Measurements from ENCODE around the gene CREG1.

CREG1 gene

GRCh38 chr1:167532375-167532774 lies 21.2 kb downstream of the CREG1 start:
- no peaks in the 10 kb centered on the region for H3K9me3 ChIP-seq (ENCODE audit: control insufficient read depth, insufficient read depth, low read length)
- DNase-seq (ENCODE audit: low read depth, low spot score), result no peak
- no peaks in the 10 kb centered on the region for H3K4me1 ChIP-seq (ENCODE audit: control insufficient read depth, insufficient read depth, low read length)
- no peak overlapping the region for H3K27ac ChIP-seq (ENCODE audit: low read length)
- H3K27me3 ChIP-seq (ENCODE audit: control insufficient read depth, insufficient read depth, low read length), result no peaks in the 10 kb centered on the region
- H3K4me3 ChIP-seq (ENCODE audit: low read length), result no peak overlapping the region
- no peaks in the 10 kb centered on the region for H3K36me3 ChIP-seq (ENCODE audit: control insufficient read depth, insufficient read depth, low read length)

- Histone ChIP-seq H3K4me3 (ENCODE audit: low read length) (no peak overlapping the region), H3K36me3 (ENCODE audit: control insufficient read depth, insufficient read depth, low read length) (no peaks in the 10 kb centered on the region), H3K9me3 (ENCODE audit: control insufficient read depth, insufficient read depth, low read length) (no peaks in the 10 kb centered on the region), H3K4me1 (ENCODE audit: control insufficient read depth, insufficient read depth, low read length) (no peaks in the 10 kb centered on the region), H3K27ac (ENCODE audit: low read length) (no peak overlapping the region), H3K27me3 (ENCODE audit: control insufficient read depth, insufficient read depth, low read length) (no peaks in the 10 kb centered on the region)
- no peak for DNase-seq (ENCODE audit: low read depth, low spot score)
- WGBS (ENCODE audit: insufficient coverage, insufficient read length), result no CpG with 5 or more reads among the region's 8 CpGs
These were observed 23.6 kb downstream of the CREG1 start for GRCh38 chr1:167529829-167530474.

- no peak for DNase-seq (ENCODE audit: low read depth, low spot score)
- H3K4me1 ChIP-seq (ENCODE audit: control insufficient read depth, insufficient read depth, low read length), result no peaks in the 10 kb centered on the region
- no peaks in the 10 kb centered on the region for H3K27me3 ChIP-seq (ENCODE audit: control insufficient read depth, insufficient read depth, low read length)
- H3K9me3 ChIP-seq (ENCODE audit: control insufficient read depth, insufficient read depth, low read length), result no peaks in the 10 kb centered on the region
- WGBS (ENCODE audit: insufficient coverage, insufficient read length), result no CpG with 5 or more reads among the region's 3 CpGs
- no peak overlapping the region for H3K27ac ChIP-seq (ENCODE audit: low read length)
- no peak overlapping the region for H3K4me3 ChIP-seq (ENCODE audit: low read length)
- no peaks in the 10 kb centered on the region for H3K36me3 ChIP-seq (ENCODE audit: control insufficient read depth, insufficient read depth, low read length)
These were observed 25.4 kb downstream of the CREG1 start for GRCh38 chr1:167528057-167528728.

GRCh38 chr1:167526667-167527383 lies 26.7 kb downstream of the CREG1 start:
- no peaks in the 10 kb centered on the region for H3K36me3 ChIP-seq (ENCODE audit: control insufficient read depth, insufficient read depth, low read length)
- no peaks in the 10 kb centered on the region for H3K4me1 ChIP-seq (ENCODE audit: control insufficient read depth, insufficient read depth, low read length)
- H3K27ac ChIP-seq (ENCODE audit: low read length), result no peak overlapping the region
- no CpG with 5 or more reads among the region's 8 CpGs for WGBS (ENCODE audit: insufficient coverage, insufficient read length)
- H3K27me3 ChIP-seq (ENCODE audit: control insufficient read depth, insufficient read depth, low read length), result no peaks in the 10 kb centered on the region
- DNase-seq (ENCODE audit: low read depth, low spot score), result no peak
- H3K9me3 ChIP-seq (ENCODE audit: control insufficient read depth, insufficient read depth, low read length), result no peaks in the 10 kb centered on the region
- no peak overlapping the region for H3K4me3 ChIP-seq (ENCODE audit: low read length)

GRCh38 chr1:167524651-167525050 lies 28.9 kb downstream of the CREG1 start:
- no peak for DNase-seq (ENCODE audit: low read depth, low spot score)
- H3K36me3 ChIP-seq (ENCODE audit: control insufficient read depth, insufficient read depth, low read length), result no peaks in the 10 kb centered on the region
- no CpG with 5 or more reads among the region's 9 CpGs for WGBS (ENCODE audit: insufficient coverage, insufficient read length)
- no peaks in the 10 kb centered on the region for H3K9me3 ChIP-seq (ENCODE audit: control insufficient read depth, insufficient read depth, low read length)
- no peaks in the 10 kb centered on the region for H3K4me1 ChIP-seq (ENCODE audit: control insufficient read depth, insufficient read depth, low read length)
- H3K4me3 ChIP-seq (ENCODE audit: low read length), result no peak overlapping the region
- no peak overlapping the region for H3K27ac ChIP-seq (ENCODE audit: low read length)
- no peaks in the 10 kb centered on the region for H3K27me3 ChIP-seq (ENCODE audit: control insufficient read depth, insufficient read depth, low read length)

GRCh38 chr1:167522246-167522645 lies 31.3 kb downstream of the CREG1 start:
- Histone ChIP-seq H3K27me3 (ENCODE audit: control insufficient read depth, insufficient read depth, low read length) (no peaks in the 10 kb centered on the region), H3K27ac (ENCODE audit: low read length) (no peak overlapping the region), H3K4me3 (ENCODE audit: low read length) (no peak overlapping the region), H3K4me1 (ENCODE audit: control insufficient read depth, insufficient read depth, low read length) (no peaks in the 10 kb centered on the region), H3K9me3 (ENCODE audit: control insufficient read depth, insufficient read depth, low read length) (no peaks in the 10 kb centered on the region), H3K36me3 (ENCODE audit: control insufficient read depth, insufficient read depth, low read length) (no peaks in the 10 kb centered on the region)
- DNase-seq (ENCODE audit: low read depth, low spot score), result no peak
- no CpG with 5 or more reads among the region's 5 CpGs for WGBS (ENCODE audit: insufficient coverage, insufficient read length)

GRCh38 chr1:167520711-167521206 lies 32.8 kb downstream of the CREG1 start:
- no peaks in the 10 kb centered on the region for H3K36me3 ChIP-seq (ENCODE audit: control insufficient read depth, insufficient read depth, low read length)
- H3K27ac ChIP-seq (ENCODE audit: low read length), result no peak overlapping the region
- DNase-seq (ENCODE audit: low read depth, low spot score), result no peak
- no peak overlapping the region for H3K4me3 ChIP-seq (ENCODE audit: low read length)
- H3K9me3 ChIP-seq (ENCODE audit: control insufficient read depth, insufficient read depth, low read length), result no peaks in the 10 kb centered on the region
- H3K27me3 ChIP-seq (ENCODE audit: control insufficient read depth, insufficient read depth, low read length), result no peaks in the 10 kb centered on the region
- no peaks in the 10 kb centered on the region for H3K4me1 ChIP-seq (ENCODE audit: control insufficient read depth, insufficient read depth, low read length)

GRCh38 chr1:167518331-167518700 lies 35.2 kb downstream of the CREG1 start, which contains the start of gene CD247:
CD247 (minus strand) TSS chr1:167518529; CDS start chr1:167518465, 64 bp downstream.
- no peaks in the 10 kb centered on the region for H3K36me3 ChIP-seq (ENCODE audit: control insufficient read depth, insufficient read depth, low read length)
- no CpG with 5 or more reads among the region's 14 CpGs for WGBS (ENCODE audit: insufficient coverage, insufficient read length)
- no peaks in the 10 kb centered on the region for H3K4me1 ChIP-seq (ENCODE audit: control insufficient read depth, insufficient read depth, low read length)
- no peak within 1 kb of the TSS for H3K4me3 ChIP-seq (ENCODE audit: low read length)
- no peak within 1 kb of the TSS for H3K27ac ChIP-seq (ENCODE audit: low read length)
- H3K9me3 ChIP-seq (ENCODE audit: control insufficient read depth, insufficient read depth, low read length), result no peaks in the 10 kb centered on the region
- no peak for DNase-seq (ENCODE audit: low read depth, low spot score)
- H3K27me3 ChIP-seq (ENCODE audit: control insufficient read depth, insufficient read depth, low read length), result no peaks in the 10 kb centered on the region

GRCh38 chr1:167517535-167518330 lies 35.8 kb downstream of the CREG1 start:
- DNase-seq (ENCODE audit: low read depth, low spot score), result no peak
- Histone ChIP-seq H3K27ac (ENCODE audit: low read length) (no peak overlapping the region), H3K36me3 (ENCODE audit: control insufficient read depth, insufficient read depth, low read length) (no peaks in the 10 kb centered on the region), H3K27me3 (ENCODE audit: control insufficient read depth, insufficient read depth, low read length) (no peaks in the 10 kb centered on the region), H3K9me3 (ENCODE audit: control insufficient read depth, insufficient read depth, low read length) (no peaks in the 10 kb centered on the region), H3K4me3 (ENCODE audit: low read length) (no peak overlapping the region), H3K4me1 (ENCODE audit: control insufficient read depth, insufficient read depth, low read length) (no peaks in the 10 kb centered on the region)
- WGBS (ENCODE audit: insufficient coverage, insufficient read length), result no CpG with 5 or more reads among the region's 30 CpGs
